ENCODE data around the gene FERMT3.
"Not testable (repeated sequence)": the region's sequence is repeated elsewhere in the genome, so short reads cannot be mapped to it uniquely, and the experiment has no call there.

FERMT3 gene

DNA sequence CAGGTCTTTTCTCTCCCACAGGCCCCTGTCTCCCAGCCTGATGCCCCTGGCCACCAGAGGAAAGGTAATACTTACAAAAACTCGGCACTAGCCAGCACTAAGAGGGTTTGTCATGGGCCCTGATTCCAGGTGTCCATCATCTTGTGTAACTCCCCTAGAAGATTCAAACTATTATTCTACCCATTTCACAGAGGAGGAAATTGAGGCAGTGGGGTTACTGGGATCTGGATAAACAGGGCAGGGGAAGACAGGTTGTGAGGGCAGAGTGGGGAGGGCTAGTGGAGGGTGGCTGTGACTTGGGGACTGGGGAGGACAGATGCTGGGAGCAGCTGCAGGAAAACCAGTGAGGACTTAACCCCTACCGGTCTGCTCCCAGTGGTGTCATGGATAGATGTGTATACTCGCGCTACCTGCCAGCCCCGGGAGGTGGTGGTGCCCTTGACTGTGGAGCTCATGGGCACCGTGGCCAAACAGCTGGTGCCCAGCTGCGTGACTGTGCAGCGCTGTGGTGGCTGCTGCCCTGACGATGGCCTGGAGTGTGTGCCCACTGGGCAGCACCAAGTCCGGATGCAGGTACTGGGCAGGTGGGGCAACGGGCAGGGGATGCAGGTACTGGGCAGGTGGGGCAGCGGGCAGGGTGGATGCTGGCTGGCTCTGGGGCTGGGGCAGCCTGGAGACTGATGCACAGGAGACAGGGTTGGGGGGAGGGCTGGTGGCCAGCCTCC lies 29.1 kb downstream of the FERMT3 start:
- no peak for DNase-seq (ENCODE audit: low read depth)

- no peak for DNase-seq (ENCODE audit: low read depth)
Measured at GRCh38 chr11:64237484-64237951, 31.0 kb downstream of the FERMT3 start.

- DNase-seq (ENCODE audit: low read depth) = no peak
Measured at GRCh38 chr11:64238076-64238475, 31.6 kb downstream of the FERMT3 start.

GRCh38 chr11:64238999-64239398 lies 32.5 kb downstream of the FERMT3 start:
- DNase-seq (ENCODE audit: low read depth) = no peak

DNA sequence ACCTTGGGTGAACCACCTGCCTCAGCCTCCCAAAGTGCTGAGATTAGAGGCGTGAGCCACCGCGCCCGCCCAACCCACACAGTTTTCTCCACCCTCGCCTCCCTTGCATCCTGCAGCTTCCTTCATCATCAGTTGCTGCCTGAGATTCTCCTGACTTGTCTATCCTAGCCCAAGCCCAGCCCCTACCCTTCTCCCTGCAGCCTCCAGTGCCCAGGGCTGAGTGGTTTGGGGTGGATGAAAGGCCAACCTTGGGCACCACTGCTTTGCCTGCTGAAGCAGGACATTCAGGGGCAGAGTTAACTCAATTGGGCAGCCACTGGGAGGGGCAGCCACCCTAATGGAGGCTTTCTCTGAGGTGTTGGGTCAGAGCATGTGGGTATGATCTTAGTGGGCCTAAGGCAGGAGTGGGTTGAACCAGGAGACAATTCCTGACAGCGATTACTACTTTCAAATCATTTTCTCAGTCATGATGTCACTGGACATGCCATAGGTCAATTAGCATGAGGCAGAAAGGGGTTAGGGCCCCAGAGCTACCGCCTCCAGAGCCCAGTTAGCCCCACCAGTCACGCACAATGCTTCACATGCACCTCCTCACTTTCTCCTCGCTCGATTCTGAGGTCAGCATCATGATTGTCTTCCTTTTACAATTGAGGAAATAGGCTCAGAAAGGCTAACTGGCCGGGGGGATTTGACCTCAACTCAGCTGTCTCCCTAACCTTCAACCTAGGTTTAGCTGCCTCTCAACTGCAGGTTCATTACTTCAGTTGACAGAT lies 33.3 kb downstream of the FERMT3 start:
- DNase-seq (ENCODE audit: low read depth) = no peak

- peak; percentile 99 for DNase-seq (ENCODE audit: low read depth)
Measured at GRCh38 chr11:64240435-64241240, 34.1 kb downstream of the FERMT3 start, which contains the start of gene FKBP2. Gene FKBP2 (plus strand): TSS chr11:64241095. CDS start chr11:64242388, 1,293 bp downstream.

GRCh38 chr11:64241241-64241490 lies 34.6 kb downstream of the FERMT3 start:
- DNase-seq (ENCODE audit: low read depth) = peak; percentile 100

GRCh38 chr11:64241491-64242374 lies 35.2 kb downstream of the FERMT3 start:
- no peak for DNase-seq (ENCODE audit: low read depth)

DNA sequence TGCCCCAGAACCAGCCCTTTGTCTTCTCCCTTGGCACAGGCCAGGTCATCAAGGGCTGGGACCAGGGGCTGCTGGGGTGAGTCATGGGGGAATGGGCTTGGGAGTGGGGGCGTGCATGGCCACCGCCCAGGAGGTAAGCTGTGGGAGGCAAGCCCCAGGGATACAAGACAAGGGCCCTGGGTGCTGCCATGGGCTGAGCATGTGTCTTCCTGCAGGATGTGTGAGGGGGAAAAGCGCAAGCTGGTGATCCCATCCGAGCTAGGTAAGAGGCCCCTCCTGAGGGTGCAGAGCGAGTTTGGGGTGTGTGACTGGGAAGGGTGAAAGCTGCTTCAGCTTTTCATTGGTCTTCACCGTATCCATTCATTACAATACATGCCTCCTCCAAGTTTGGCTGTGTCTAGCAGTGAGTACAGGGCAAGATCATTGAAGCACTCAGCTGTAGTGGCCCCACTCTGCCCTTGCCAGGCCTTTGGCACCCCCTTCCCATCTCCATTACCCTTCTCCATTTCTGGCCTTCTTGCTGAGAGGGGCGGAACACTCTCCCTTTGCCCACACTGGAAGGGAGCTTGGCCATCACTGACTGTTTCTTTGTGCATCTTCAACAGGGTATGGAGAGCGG lies 36.8 kb downstream of the FERMT3 start:
- no peak for DNase-seq (ENCODE audit: low read depth)

DNA sequence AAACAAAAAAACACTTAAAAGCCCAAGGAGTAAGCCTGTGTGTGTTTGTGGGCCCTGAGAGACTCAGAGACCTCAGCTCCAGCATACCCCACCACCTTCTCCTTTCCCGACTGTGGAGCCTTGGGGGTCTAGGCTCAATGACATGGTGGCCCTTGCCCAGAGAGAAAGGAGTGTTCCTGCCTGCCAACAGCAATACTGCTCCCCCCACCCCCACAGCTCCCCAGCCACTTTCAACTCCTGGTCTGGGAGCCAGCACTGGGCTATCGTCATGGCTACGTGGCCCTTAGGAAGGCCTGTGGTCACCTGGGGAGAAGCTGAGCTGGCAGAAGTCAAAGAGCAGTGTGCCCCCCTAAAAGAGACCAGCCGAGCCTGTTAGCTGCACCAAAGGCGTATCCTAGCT lies 37.6 kb downstream of the FERMT3 start:
- DNase-seq (ENCODE audit: low read depth) = no peak

GRCh38 chr11:64244966-64245365 lies 38.4 kb downstream of the FERMT3 start:
- DNase-seq (ENCODE audit: low read depth) = no peak

DNA sequence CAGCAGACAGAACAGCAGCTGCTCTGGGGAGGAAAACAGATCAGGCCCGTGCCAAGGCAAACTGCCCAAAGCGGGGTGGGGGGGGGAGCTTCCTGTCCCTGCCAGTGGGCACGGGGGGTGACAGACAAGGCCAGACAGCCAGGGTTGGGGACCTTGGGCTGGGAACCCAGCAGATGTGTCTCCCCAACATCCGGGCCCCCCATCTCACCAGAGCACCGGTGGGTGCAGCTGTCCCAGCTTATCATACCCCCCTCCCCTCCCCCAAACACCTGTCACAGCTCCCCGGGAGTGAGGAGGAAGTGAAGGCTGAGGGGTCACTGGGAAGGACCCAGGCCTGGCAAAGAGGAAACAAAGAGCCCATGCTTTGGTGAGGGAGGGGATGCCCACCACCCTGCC lies 38.9 kb downstream of the FERMT3 start:
- no peak for DNase-seq (ENCODE audit: low read depth)

GRCh38 chr11:64245797-64246620 lies 39.5 kb downstream of the FERMT3 start:
- peak; percentile 76 for DNase-seq (ENCODE audit: low read depth)

DNA sequence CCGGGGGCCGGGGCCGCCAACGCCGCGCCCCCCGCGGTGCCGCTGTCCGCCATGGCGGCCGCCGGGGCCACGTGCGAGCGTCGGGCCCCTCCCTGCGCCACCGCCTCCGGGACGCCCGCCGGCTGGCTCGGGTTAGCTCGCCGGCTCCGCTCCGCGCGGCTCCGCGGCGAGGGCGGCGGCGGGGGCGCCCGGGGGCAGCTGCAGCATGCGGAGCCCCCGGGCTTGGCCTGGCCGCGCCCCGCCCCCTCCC lies 40.0 kb downstream of the FERMT3 start:
- not testable (repeated sequence) for DNase-seq (ENCODE audit: low read depth)

DNA sequence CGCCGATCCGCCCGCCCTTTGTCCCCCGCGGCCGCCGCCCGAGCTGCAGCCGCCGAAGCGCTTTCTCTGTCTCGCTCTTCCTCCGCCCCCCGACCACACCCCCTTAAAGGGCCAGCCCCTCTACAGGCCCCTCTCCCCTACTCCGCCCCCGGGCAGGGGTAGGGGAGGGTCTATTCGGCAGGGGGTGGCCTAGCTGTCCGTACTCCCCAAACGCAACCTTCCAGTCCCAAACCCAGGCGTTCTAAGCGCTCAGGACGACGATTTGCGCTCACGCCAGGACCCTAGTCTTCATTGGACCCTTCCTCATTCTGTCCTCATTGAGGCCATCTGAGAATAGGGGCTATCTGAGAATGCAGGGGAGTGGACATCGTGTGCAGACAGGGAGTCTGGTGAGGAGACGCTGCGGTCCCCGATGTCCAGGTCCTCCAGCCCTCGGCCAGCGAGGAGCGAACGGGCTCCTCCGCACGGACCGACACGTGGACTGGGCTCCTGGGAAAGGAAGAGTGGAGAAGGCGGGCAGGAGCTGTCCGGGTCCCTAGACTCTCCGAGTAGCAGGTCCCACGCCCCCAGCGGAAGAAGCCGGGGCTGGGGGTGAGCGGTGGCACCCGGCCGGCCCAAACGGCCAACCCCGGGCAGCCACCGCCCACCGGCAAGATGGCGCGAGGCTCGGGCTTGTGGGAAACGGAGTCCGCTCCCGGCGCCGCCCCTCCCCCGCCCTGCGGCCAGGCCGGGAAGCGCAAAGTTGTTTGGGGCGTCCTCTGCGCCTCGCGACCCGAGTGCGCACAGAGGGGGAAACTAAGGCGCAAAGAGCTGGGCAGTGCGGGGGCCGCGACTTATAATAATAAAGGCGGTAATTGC lies 40.6 kb downstream of the FERMT3 start, which contains the start of gene PPP1R14B:
TSS of gene PPP1R14B (minus strand) at position 73 of the 858 bp plus-strand sequence. CDS start 270 bp downstream, outside the sequence.
- DNase-seq (ENCODE audit: low read depth) = peak; percentile 82

GRCh38 chr11:64247729-64248531 lies 41.4 kb downstream of the FERMT3 start:
- no peak for DNase-seq (ENCODE audit: low read depth)

DNA sequence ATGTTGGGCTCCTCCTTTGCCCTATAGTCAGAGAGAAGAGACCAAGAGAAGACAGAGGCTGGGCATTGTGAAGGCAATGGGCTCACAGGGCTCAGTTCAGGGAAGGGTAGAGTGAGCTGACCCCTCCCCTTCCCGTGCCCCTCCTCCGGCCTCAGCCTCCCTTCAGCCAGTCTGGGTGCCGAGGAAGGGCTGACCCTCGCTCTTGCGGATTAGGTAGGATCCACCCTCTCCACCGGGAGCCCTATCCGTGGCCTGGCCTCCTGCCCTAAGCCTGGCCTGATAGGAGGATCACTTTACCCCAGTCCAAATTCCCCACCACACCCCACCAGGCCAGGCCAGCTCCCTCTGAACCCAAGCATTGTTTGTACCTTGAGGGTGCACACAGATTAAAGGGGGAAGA lies 42.1 kb downstream of the FERMT3 start:
- no peak for DNase-seq (ENCODE audit: low read depth)

DNA sequence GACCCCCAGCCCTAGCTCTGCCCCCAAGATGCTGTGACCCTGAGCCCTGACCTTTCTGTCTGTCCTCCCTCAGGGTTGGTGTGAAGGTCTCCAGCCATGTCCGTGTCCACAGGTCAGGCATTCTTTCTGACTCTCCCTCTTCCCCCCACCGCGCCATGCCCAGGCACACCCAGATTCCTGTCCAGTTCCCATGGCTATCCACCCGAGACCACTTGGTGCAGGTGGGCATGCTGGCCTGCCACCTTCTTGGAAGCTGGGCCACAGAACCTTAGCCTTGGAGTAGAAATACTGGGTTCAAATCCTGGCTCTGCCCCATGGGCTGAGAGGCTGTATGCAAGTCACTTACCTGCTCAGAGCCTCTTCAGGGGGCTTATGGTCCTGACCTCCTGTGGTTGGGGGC lies 42.5 kb downstream of the FERMT3 start:
- no peak for DNase-seq (ENCODE audit: low read depth)
